Measurements from ENCODE around the gene MEG3. TPM values are rescaled to one million over a fixed set of nuclear protein-coding genes. Genes with fewer than 3 reads are reported as not detected.

The MEG3 gene
- total and polyA plus RNA-seq, 9 of the 15 experiments (the other 6 are each of a cell fraction or from before 2014, with no cell fraction given) = 0.10 to 5.3 (median 1.0) TPM; not detected in 1

DNA sequence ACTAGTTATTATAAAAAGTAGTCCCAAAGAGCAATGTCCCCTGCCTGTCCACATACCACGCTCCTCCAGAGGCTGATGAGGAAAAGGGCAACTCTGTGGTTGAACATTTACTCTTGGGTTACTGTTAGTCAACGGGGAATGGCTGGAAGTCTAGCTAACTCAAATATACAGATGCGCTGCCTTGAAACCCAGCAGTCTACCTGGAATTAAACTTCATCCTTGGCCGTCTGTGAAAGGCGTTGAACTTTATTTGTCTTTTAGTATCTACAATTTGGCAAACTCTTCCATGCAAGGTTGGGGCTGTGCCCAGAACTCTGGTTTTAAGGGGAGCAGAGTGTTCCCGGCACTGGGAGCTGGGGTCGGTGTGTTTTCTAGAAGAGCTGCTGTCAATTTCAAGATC lies 3.9 kb upstream of the MEG3 start (continued):
- TF ChIP-seq, protein P1, sequence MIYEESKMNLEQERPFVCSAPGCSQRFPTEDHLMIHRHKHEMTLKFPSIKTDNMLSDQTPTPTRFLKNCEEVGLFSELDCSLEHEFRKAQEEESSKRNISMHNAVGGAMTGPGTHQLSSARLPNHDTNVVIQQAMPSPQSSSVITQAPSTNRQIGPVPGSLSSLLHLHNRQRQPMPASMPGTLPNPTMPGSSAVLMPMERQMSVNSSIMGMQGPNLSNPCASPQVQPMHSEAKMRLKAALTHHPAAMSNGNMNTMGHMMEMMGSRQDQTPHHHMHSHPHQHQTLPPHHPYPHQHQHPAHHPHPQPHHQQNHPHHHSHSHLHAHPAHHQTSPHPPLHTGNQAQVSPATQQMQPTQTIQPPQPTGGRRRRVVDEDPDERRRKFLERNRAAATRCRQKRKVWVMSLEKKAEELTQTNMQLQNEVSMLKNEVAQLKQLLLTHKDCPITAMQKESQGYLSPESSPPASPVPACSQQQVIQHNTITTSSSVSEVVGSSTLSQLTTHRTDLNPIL (CRISPR knock-in tag; IDR thresholded peaks at IDR 0.05) = no peak

DNA sequence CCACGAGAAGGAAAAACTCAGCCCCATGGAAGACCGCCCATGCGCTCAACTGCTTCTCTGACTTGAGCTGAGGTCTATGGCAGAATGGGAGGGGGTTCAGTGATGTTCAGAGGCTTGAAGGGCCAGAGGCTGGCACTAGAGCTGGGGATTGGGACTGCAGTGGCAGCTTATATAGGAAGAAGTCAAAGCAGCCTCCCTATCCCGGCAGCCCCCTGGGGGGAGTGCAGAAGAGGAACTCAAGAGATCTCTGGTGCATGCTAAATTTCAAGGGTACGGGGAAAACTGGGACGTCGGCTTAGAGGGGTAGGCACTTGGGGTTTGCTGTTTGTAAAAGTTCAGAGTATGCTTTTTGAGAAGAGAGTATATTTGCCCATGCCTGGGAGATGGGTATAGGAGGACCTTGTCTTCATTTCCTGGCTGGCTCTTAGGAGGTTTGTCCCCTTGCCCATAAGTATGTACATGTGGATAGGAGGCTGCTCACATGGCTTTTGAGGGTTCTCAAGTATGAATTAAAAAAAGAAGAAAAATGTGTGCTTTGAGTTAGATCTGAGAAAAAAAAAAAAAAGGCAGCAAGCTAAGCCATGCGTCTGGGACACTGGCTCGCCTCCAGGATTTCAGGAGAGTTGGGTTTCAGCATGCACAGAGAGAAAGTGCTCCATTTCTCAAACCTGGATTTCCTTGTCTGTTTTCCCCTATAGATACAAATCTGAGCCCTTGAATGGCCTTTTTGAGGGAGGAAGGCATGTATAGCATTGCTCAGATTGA lies 3.2 kb upstream of the MEG3 start:
- WGBS (ENCODE audit: insufficient coverage, low coverage, missing lambda C conversion rate) = 68% methylated on average over 8 of the region's 9 CpGs
- no peak for FAIRE-seq
- in situ Hi-C loops (cut with MboI) = no loop called here
- TF ChIP-seq CC2D1A (IDR thresholded peaks at IDR 0.05) = no peak
- no peak for TF ChIP-seq CREB1 (IDR thresholded peaks at IDR 0.05)
- no peak for TF ChIP-seq CREB1 (CRISPR knock-in tag; IDR thresholded peaks at IDR 0.05)
- TF ChIP-seq, protein P2, sequence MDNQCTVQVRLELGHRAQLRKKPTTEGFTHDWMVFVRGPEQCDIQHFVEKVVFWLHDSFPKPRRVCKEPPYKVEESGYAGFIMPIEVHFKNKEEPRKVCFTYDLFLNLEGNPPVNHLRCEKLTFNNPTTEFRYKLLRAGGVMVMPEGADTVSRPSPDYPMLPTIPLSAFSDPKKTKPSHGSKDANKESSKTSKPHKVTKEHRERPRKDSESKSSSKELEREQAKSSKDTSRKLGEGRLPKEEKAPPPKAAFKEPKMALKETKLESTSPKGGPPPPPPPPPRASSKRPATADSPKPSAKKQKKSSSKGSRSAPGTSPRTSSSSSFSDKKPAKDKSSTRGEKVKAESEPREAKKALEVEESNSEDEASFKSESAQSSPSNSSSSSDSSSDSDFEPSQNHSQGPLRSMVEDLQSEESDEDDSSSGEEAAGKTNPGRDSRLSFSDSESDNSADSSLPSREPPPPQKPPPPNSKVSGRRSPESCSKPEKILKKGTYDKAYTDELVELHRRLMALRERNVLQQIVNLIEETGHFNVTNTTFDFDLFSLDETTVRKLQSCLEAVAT (IDR thresholded peaks at IDR 0.05) = no peak
- no peak for TF ChIP-seq BMI1 (IDR thresholded peaks at IDR 0.05; ENCODE audit: low read length)
- TF ChIP-seq CAMTA2 (CRISPR knock-in tag; conservative IDR thresholded peaks at IDR 0.05) = no peak
- TF ChIP-seq NR4A1 (CRISPR knock-in tag; IDR thresholded peaks at IDR 0.05) = no peak
- TF ChIP-seq NR4A1 (tag; IDR thresholded peaks at IDR 0.05) = no peak
- TF ChIP-seq, protein P3, sequence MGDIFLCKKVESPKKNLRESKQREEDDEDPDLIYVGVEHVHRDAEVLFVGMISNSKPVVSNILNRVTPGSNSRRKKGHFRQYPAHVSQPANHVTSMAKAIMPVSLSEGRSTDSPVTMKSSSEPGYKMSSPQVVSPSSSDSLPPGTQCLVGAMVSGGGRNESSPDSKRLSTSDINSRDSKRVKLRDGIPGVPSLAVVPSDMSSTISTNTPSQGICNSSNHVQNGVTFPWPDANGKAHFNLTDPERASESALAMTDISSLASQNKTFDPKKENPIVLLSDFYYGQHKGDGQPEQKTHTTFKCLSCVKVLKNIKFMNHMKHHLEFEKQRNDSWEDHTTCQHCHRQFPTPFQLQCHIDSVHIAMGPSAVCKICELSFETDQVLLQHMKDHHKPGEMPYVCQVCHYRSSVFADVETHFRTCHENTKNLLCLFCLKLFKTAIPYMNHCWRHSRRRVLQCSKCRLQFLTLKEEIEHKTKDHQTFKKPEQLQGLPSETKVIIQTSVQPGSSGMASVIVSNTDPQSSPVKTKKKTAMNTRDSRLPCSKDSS (IDR thresholded peaks at IDR 0.05; ENCODE audit: low read depth, partially characterized antibody) = no peak
- TF ChIP-seq, protein P4, sequence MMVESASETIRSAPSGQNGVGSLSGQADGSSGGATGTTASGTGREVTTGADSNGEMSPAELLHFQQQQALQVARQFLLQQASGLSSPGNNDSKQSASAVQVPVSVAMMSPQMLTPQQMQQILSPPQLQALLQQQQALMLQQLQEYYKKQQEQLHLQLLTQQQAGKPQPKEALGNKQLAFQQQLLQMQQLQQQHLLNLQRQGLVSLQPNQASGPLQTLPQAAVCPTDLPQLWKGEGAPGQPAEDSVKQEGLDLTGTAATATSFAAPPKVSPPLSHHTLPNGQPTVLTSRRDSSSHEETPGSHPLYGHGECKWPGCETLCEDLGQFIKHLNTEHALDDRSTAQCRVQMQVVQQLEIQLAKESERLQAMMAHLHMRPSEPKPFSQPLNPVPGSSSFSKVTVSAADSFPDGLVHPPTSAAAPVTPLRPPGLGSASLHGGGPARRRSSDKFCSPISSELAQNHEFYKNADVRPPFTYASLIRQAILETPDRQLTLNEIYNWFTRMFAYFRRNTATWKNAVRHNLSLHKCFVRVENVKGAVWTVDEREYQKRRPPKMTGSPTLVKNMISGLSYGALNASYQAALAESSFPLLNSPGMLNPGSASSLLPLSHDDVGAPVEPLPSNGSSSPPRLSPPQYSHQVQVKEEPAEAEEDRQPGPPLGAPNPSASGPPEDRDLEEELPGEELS (CRISPR knock-in tag; IDR thresholded peaks at IDR 0.05; ENCODE audit: borderline replicate concordance) = no peak
- no peak for TF ChIP-seq ZKSCAN1 (IDR thresholded peaks at IDR 0.05; ENCODE audit: low read depth, low read length)
- TF ChIP-seq HIVEP1 (CRISPR knock-in tag; IDR thresholded peaks at IDR 0.05) = no peak
- no peak for TF ChIP-seq SRSF7 (optimal IDR thresholded peaks at IDR 0.05; ENCODE audit: low read depth, low read length)

More for the DNA sequence above, 3.2 kb upstream of the MEG3 start:
- H3K4me2 ChIP-seq (ENCODE audit: insufficient read depth, low read length) = no peak overlapping the region
- H4K20me1 ChIP-seq (replicated peaks; ENCODE audit: control insufficient read depth, insufficient read depth, low read length) = no peaks in the 10 kb centered on the region
- no peak overlapping the region for H3K9ac ChIP-seq (ENCODE audit: insufficient read depth in 1 of 2, low read depth in 2 of 2, low read length in 2 of 2)
- H3K9me1 ChIP-seq (ENCODE audit: control insufficient read depth, insufficient read depth, low read length) = no peaks in the 10 kb centered on the region
- DNase-seq (ENCODE audit: extremely low read depth in 1 of 4, low spot score in 3 of 4) = no peak
- H3K4me1 ChIP-seq (replicated peaks in 1 of 2; ENCODE audit: control insufficient read depth in 2 of 2, insufficient read depth in 2 of 2, low read length in 2 of 2) = peaks cover 4 to 15% of the 10 kb centered on the region in 2 experiments; a peak in 3 of 5 replicates
- ATAC-seq = no peak
- H3K36me3 ChIP-seq (ENCODE audit: control insufficient read depth, insufficient read depth, low read length) = no peaks in the 10 kb centered on the region
- no peaks in the 10 kb centered on the region for H3K27me3 ChIP-seq (ENCODE audit: control insufficient read depth in 2 of 2, insufficient read depth in 2 of 2, low read length in 2 of 2)
- BruUV-seq (replicated peaks) = no TSS peak
- H3K9me3 ChIP-seq (replicated peaks; ENCODE audit: control insufficient read depth, insufficient read depth, low read depth, low read length) = peaks cover 2% of the 10 kb centered on the region
- ChIA-PET POLR2A (no interaction called here), CTCF (ENCODE audit: low intra/inter-chr PET ratio) (no interaction called here)
- no peaks in the 10 kb centered on the region for H3K79me2 ChIP-seq (ENCODE audit: control insufficient read depth, insufficient read depth, low read length)
- no peak overlapping the region for H3K4me3 ChIP-seq
- H2AFZ ChIP-seq (ENCODE audit: low read depth, low read length) = no peak overlapping the region
- no peak overlapping the region for H3K27ac ChIP-seq (ENCODE audit: extremely low read depth, low read depth, low read length)
- intact Hi-C loops (cut with micrococcal nuclease) = no loop called here

Data from K562 (cell line).